ENCODE measurements around the gene TMBIM6. TPM values are rescaled to one million over a fixed set of nuclear protein-coding genes. Genes with fewer than 3 reads are reported as not detected.
"Not testable (repeated sequence)": the region's sequence is repeated elsewhere in the genome, so short reads cannot be mapped to it uniquely, and the experiment has no call there.

The TMBIM6 gene
- total RNA-seq, 1 experiment from 2014 or later, result 432 TPM

GRCh38 chr12:49707128-49707811, 34.1 kb upstream of the TMBIM6 start, which contains the start of gene FMNL3:
TSS of gene FMNL3 (minus strand) at chr12:49707405. CDS start at chr12:49707180, 225 bp downstream.
- no peaks in the 10 kb centered on the region for H3K27me3 ChIP-seq (replicated peaks)
- peaks cover 42% of the 10 kb centered on the region for H3K4me1 ChIP-seq (replicated peaks)
- DNase-seq (ENCODE audit: low read depth in 1 of 2, low spot score in 2 of 2), result peak; percentile 87 to 98
- H3K9me3 ChIP-seq (replicated peaks), result no peaks in the 10 kb centered on the region
- peak within 1 kb of the TSS; percentile 65 for H3K27ac ChIP-seq
- no peaks in the 10 kb centered on the region for H3K36me3 ChIP-seq
- H3K4me3 ChIP-seq, result peak within 1 kb of the TSS; percentile 95

GRCh38 chr12:49707812-49708147, 33.6 kb upstream of the TMBIM6 start:
- Histone ChIP-seq H3K36me3 (no peaks in the 10 kb centered on the region), H3K4me3 (no peak overlapping the region), H3K27ac (no peak overlapping the region), H3K4me1 (replicated peaks) (peaks cover 37% of the 10 kb centered on the region), H3K9me3 (replicated peaks) (no peaks in the 10 kb centered on the region), H3K27me3 (replicated peaks) (no peaks in the 10 kb centered on the region)
- no peak for DNase-seq (ENCODE audit: low read depth in 1 of 2, low spot score in 2 of 2)

GRCh38 chr12:49708851-49709250, 32.5 kb upstream of the TMBIM6 start:
- Histone ChIP-seq H3K9me3 (replicated peaks) (no peaks in the 10 kb centered on the region), H3K4me1 (replicated peaks) (peaks cover 27% of the 10 kb centered on the region), H3K27ac (no peak overlapping the region), H3K27me3 (replicated peaks) (no peaks in the 10 kb centered on the region), H3K4me3 (no peak overlapping the region), H3K36me3 (no peaks in the 10 kb centered on the region)
- no peak for DNase-seq (ENCODE audit: low read depth in 1 of 2, low spot score in 2 of 2)

GRCh38 chr12:49713952-49714351, 27.4 kb upstream of the TMBIM6 start:
- H3K4me1 ChIP-seq (replicated peaks); H3K27me3 ChIP-seq (replicated peaks); DNase-seq (ENCODE audit: low read depth in 1 of 2, low spot score in 2 of 2); H3K36me3 ChIP-seq; H3K27ac ChIP-seq; H3K4me3 ChIP-seq; H3K9me3 ChIP-seq (replicated peaks): not testable (repeated sequence)

- Histone ChIP-seq H3K27me3 (replicated peaks) (no peaks in the 10 kb centered on the region), H3K36me3 (no peaks in the 10 kb centered on the region), H3K4me3 (no peak overlapping the region), H3K9me3 (replicated peaks) (no peaks in the 10 kb centered on the region), H3K27ac (no peak overlapping the region), H3K4me1 (replicated peaks) (peaks cover 6% of the 10 kb centered on the region)
- DNase-seq (ENCODE audit: low read depth in 1 of 2, low spot score in 2 of 2), result no peak
Measured at GRCh38 chr12:49716553-49716952, 24.8 kb upstream of the TMBIM6 start.

GRCh38 chr12:49717800-49718199, 23.6 kb upstream of the TMBIM6 start:
- DNase-seq (ENCODE audit: low read depth in 1 of 2, low spot score in 2 of 2); H3K36me3 ChIP-seq; H3K27me3 ChIP-seq (replicated peaks); H3K9me3 ChIP-seq (replicated peaks); H3K4me1 ChIP-seq (replicated peaks); H3K27ac ChIP-seq; H3K4me3 ChIP-seq: not testable (repeated sequence)

- peaks cover 6% of the 10 kb centered on the region for H3K4me1 ChIP-seq (replicated peaks)
- peak in 1 of 2 experiments; percentile 12 for DNase-seq (ENCODE audit: low read depth in 1 of 2, low spot score in 2 of 2)
- no peaks in the 10 kb centered on the region for H3K9me3 ChIP-seq (replicated peaks)
- peaks cover 5% of the 10 kb centered on the region; the same call in 1 of the 2 replicates for H3K27me3 ChIP-seq (replicated peaks)
- no peaks in the 10 kb centered on the region for H3K36me3 ChIP-seq
- no peak overlapping the region for H3K4me3 ChIP-seq
- no peak overlapping the region for H3K27ac ChIP-seq
Measured at GRCh38 chr12:49720214-49720613, 21.1 kb upstream of the TMBIM6 start.

- H3K36me3 ChIP-seq; H3K27ac ChIP-seq; H3K4me1 ChIP-seq (replicated peaks); H3K4me3 ChIP-seq; H3K9me3 ChIP-seq (replicated peaks); DNase-seq (ENCODE audit: low read depth in 1 of 2, low spot score in 2 of 2); H3K27me3 ChIP-seq (replicated peaks): not testable (repeated sequence)
Measured at GRCh38 chr12:49721355-49721754, 20.0 kb upstream of the TMBIM6 start.

GRCh38 chr12:49728446-49728845, 12.9 kb upstream of the TMBIM6 start:
- no peak overlapping the region for H3K27ac ChIP-seq
- no peaks in the 10 kb centered on the region for H3K4me1 ChIP-seq (replicated peaks)
- H3K4me3 ChIP-seq, result no peak overlapping the region
- DNase-seq (ENCODE audit: low read depth in 1 of 2, low spot score in 2 of 2), result no peak
- H3K27me3 ChIP-seq (replicated peaks), result peaks cover 5% of the 10 kb centered on the region; the same call in 1 of the 2 replicates
- H3K9me3 ChIP-seq (replicated peaks), result no peaks in the 10 kb centered on the region
- H3K36me3 ChIP-seq, result no peaks in the 10 kb centered on the region

- Histone ChIP-seq H3K27ac (no peak overlapping the region), H3K27me3 (replicated peaks) (no peaks in the 10 kb centered on the region), H3K4me3 (no peak overlapping the region), H3K9me3 (replicated peaks) (no peaks in the 10 kb centered on the region), H3K36me3 (no peaks in the 10 kb centered on the region), H3K4me1 (replicated peaks) (no peaks in the 10 kb centered on the region)
- DNase-seq (ENCODE audit: low read depth in 1 of 2, low spot score in 2 of 2), result no peak
Measured at GRCh38 chr12:49730050-49730449, 11.3 kb upstream of the TMBIM6 start.

- no peak for DNase-seq (ENCODE audit: low read depth in 1 of 2, low spot score in 2 of 2)
- Histone ChIP-seq H3K36me3 (no peaks in the 10 kb centered on the region), H3K4me3 (no peak overlapping the region), H3K27me3 (replicated peaks) (no peaks in the 10 kb centered on the region), H3K27ac (no peak overlapping the region), H3K9me3 (replicated peaks) (no peaks in the 10 kb centered on the region), H3K4me1 (replicated peaks) (no peaks in the 10 kb centered on the region)
Measured at GRCh38 chr12:49730568-49731101, 10.7 kb upstream of the TMBIM6 start.

GRCh38 chr12:49733219-49734017, 7.9 kb upstream of the TMBIM6 start:
- H3K4me3 ChIP-seq, result no peak overlapping the region
- H3K27ac ChIP-seq, result no peak overlapping the region
- no peaks in the 10 kb centered on the region for H3K36me3 ChIP-seq
- no peaks in the 10 kb centered on the region for H3K27me3 ChIP-seq (replicated peaks)
- H3K4me1 ChIP-seq (replicated peaks), result peaks cover under 1% of the 10 kb centered on the region
- DNase-seq (ENCODE audit: low read depth in 1 of 2, low spot score in 2 of 2), result no peak
- no peaks in the 10 kb centered on the region for H3K9me3 ChIP-seq (replicated peaks)

- not testable (repeated sequence) for DNase-seq (ENCODE audit: low read depth in 1 of 2, low spot score in 2 of 2); H3K27ac ChIP-seq; H3K4me1 ChIP-seq (replicated peaks); H3K9me3 ChIP-seq (replicated peaks); H3K4me3 ChIP-seq; H3K36me3 ChIP-seq; H3K27me3 ChIP-seq (replicated peaks)
Measured at GRCh38 chr12:49734900-49735299, 6.5 kb upstream of the TMBIM6 start.

GRCh38 chr12:49738721-49739120, 2.6 kb upstream of the TMBIM6 start:
- peak overlapping the region; percentile 50 for H3K27ac ChIP-seq
- H3K27me3 ChIP-seq (replicated peaks); H3K4me3 ChIP-seq; H3K9me3 ChIP-seq (replicated peaks): not testable (repeated sequence)
- DNase-seq (ENCODE audit: low read depth in 1 of 2, low spot score in 2 of 2), result peak in 1 of 2 experiments; percentile 48
- peaks cover 11% of the 10 kb centered on the region for H3K4me1 ChIP-seq (replicated peaks)
- peaks cover 15% of the 10 kb centered on the region for H3K36me3 ChIP-seq
